GM12878 (cell line): ENCODE data around the gene NCKAP5. TPM values are rescaled to one million over a fixed set of nuclear protein-coding genes. Genes with fewer than 3 reads are reported as not detected.

ENCODE experiments used
- ATAC-seq: fragments of 200-7000 bp; cut with Tn5 transposase; 3 replicates; pipeline ENCODE4 v1.9.1; 2020; ENCODE audit warnings: mild to moderate bottlenecking, moderate library complexity
- BruUV-seq: library from RNA; stranded (reverse); fragments of 400-500 nt; replicated peaks from 2 replicates; lab custom pipeline; 2021; lab: Mats Ljungman, UMichigan
- CTCF ChIA-PET: fragments of 300-600 bp; sonication (Branson Sonifier 250); formaldehyde crosslinking; extraction: SDS; loops from one replicate; lab custom pipeline; 2021; ENCODE audit warnings: inconsistent platforms; lab: Yijun Ruan, JAX
- POLR2A ChIA-PET: fragments of 350-600 bp; formaldehyde crosslinking; extraction: SDS; loops from one replicate; lab custom pipeline; 2021; ENCODE audit warnings: inconsistent platforms; lab: Charles Lee
- RAD21 ChIA-PET: fragments of 300-600 bp; sonication (Branson Sonifier 250); formaldehyde crosslinking; loops from one replicate; lab custom pipeline; 2023; ENCODE audit warnings: antibody characterized with exemption; ENCODE audit not compliant: unreplicated experiment; lab: Charles Lee
- SMC1A ChIA-PET: fragments of 300-600 bp; sonication (Branson Sonifier 250); formaldehyde crosslinking; loops from one replicate; lab custom pipeline; 2023; ENCODE audit not compliant: unreplicated experiment, uncharacterized antibody; lab: Charles Lee
- DNase-seq: peaks from one replicate; pipeline ENCODE4 v3.0.0-alpha.2; 2011; ENCODE audit warnings: low read depth, low spot score
- FAIRE-seq: peaks from 3 replicates; lab custom pipeline; 2011; peaks lifted over from hg19 to GRCh38; lab: Jason Lieb, UNC
- H2AFZ ChIP-seq: 2 replicates; pipeline ENCODE4 v1.6.0; 2011; ENCODE audit warnings: low read depth, low read length, control low read depth; ENCODE audit not compliant: control insufficient read depth
- H3K27ac ChIP-seq: 2 replicates; pipeline ENCODE4 v1.5.1; 2011; ENCODE audit warnings: control low read depth; ENCODE audit not compliant: control insufficient read depth, insufficient read depth
- H3K27me3 ChIP-seq, 2 experiments: replicated peaks in 1 of 2; 2 replicates each; pipeline versions ENCODE4 v1.6.0 to v1.6.1; 2011; ENCODE audit warnings: low read length in 1 of 2; ENCODE audit not compliant: control insufficient read depth in 2 of 2, insufficient read depth in 2 of 2
- H3K36me3 ChIP-seq, 2 experiments: 2 replicates each; pipeline ENCODE4 v1.5.1; 2011; ENCODE audit warnings: low read length in 1 of 2; ENCODE audit not compliant: control insufficient read depth in 2 of 2, insufficient read depth in 2 of 2
- H3K4me1 ChIP-seq: 2 replicates; pipeline ENCODE4 v1.6.1; 2011; ENCODE audit warnings: mild to moderate bottlenecking, low read length, moderate library complexity, mixed read lengths; ENCODE audit not compliant: control insufficient read depth, insufficient read depth
- H3K4me2 ChIP-seq: 2 replicates; pipeline ENCODE4 v1.6.0; 2011; ENCODE audit warnings: control low read depth; ENCODE audit not compliant: control insufficient read depth, insufficient read depth
- H3K4me3 ChIP-seq: fragments of 200-600 bp; sonication (generic); 2 replicates; pipeline ENCODE4 v1.5.1; 2016
- H3K79me2 ChIP-seq: 2 replicates; pipeline ENCODE4 v1.6.0; 2011; ENCODE audit warnings: low read length; ENCODE audit not compliant: control insufficient read depth, insufficient read depth
- H3K9ac ChIP-seq: 2 replicates; pipeline ENCODE4 v1.8.0; 2011; ENCODE audit warnings: low read length, control low read depth, mixed read lengths; ENCODE audit not compliant: control insufficient read depth, insufficient read depth
- H3K9me3 ChIP-seq: replicated peaks from 3 replicates; pipeline ENCODE4 v1.5.1; 2011; ENCODE audit warnings: mild to moderate bottlenecking, low read length; ENCODE audit not compliant: control insufficient read depth, insufficient read depth
- H4K20me1 ChIP-seq: 2 replicates; pipeline ENCODE4 v1.6.0; 2011; ENCODE audit not compliant: control insufficient read depth, insufficient read depth
- CEBPB ChIP-seq, 2 experiments: fragments of 150-350 bp in 1 of 2; IDR thresholded peaks; 2 replicates each; pipeline ENCODE4 v1.6.1; 2012 to 2014; ENCODE audit warnings: low read depth in 2 of 2, low read length in 2 of 2, borderline replicate concordance in 1 of 2, inconsistent platforms in 1 of 2
- ESRRA ChIP-seq: IDR thresholded peaks from 2 replicates; pipeline ENCODE4 v1.6.1; 2012; ENCODE audit warnings: mild to moderate bottlenecking, low read length, improper control_type of control experiment
- JUNB ChIP-seq: IDR thresholded peaks from 2 replicates; pipeline ENCODE4 v1.6.1; 2016; ENCODE audit warnings: antibody characterized with exemption, mild to moderate bottlenecking
- MEF2A ChIP-seq: IDR thresholded peaks from 2 replicates; pipeline ENCODE4 v1.6.1; 2011; ENCODE audit warnings: low read depth, mild to moderate bottlenecking, low read length, moderate library complexity; ENCODE audit not compliant: insufficient read depth
- MTA2 ChIP-seq: fragments of 450-650 bp; IDR thresholded peaks from 2 replicates; pipeline ENCODE4 v1.6.1; 2016; ENCODE audit warnings: low read depth, mild to moderate bottlenecking, moderate library complexity
- MXI1 ChIP-seq: fragments of 150-350 bp; IDR thresholded peaks from 2 replicates; pipeline ENCODE4 v1.6.1; 2011; ENCODE audit warnings: low read depth, mild to moderate bottlenecking, inconsistent platforms, low read length, improper control_type of control experiment
- PRDM15 ChIP-seq: fragments of 450-650 bp; formaldehyde crosslinking; IDR thresholded peaks from 2 replicates; pipeline ENCODE4 v1.4.0; 2020; ENCODE audit warnings: mild to moderate bottlenecking, moderate library complexity
- ZBTB11 ChIP-seq: fragments of 450-650 bp; formaldehyde crosslinking; IDR thresholded peaks from 2 replicates; pipeline ENCODE4 v1.5.0; 2022; ENCODE audit warnings: mild to moderate bottlenecking, missing genetic modification characterization
- ZBTB33 ChIP-seq: fragments of 450-650 bp; IDR thresholded peaks from 2 replicates; pipeline ENCODE4 v1.6.1; 2017; ENCODE audit warnings: mild to moderate bottlenecking
- in situ Hi-C: fragments of 300-500 bp; cut with MboI; formaldehyde crosslinking; loops from 9 replicates; pipeline ENCODE4 v1.14.3; 2018; ENCODE audit warnings: mixed read lengths
- intact Hi-C: fragments of 100-400 bp; cut with micrococcal nuclease; formaldehyde crosslinking; loops from one replicate; pipeline ENCODE4 v1.14.2; 2022; ENCODE audit not compliant: unreplicated experiment
- polyA plus RNA-seq, 11 experiments: library from polyadenylated mRNA; depleted of rRNA in 4 of 11; unstranded in 6 of 11; stranded (reverse) in 5 of 11; fragments of >200 nt; fragmentation: Nextera tagmentation in 4 of 11; fragmentation: Illumina TruSeq in 1 of 11; extraction: Ambion mirVana in 4 of 11; extraction: Trizol in 1 of 11; gene quantifications; 1 replicate in 1 of 11; 2 replicates in 10 of 11; pipeline versions ENCODE4 v1.2.1 to v1.2.3, GENCODE V29; 2011 to 2016; ENCODE audit warnings: inconsistent platforms in 2 of 11, missing spikeins in 2 of 11, low read depth in 1 of 11
- total RNA-seq, 4 experiments: library from RNA; depleted of rRNA in 3 of 4; stranded (reverse); fragments of >200 nt in 3 of 4; fragmentation: Illumina TruSeq in 1 of 4; extraction: Trizol in 1 of 4; gene quantifications; 2 replicates each; pipeline versions ENCODE4 v1.2.1 to v1.2.3, GENCODE V29; 2013 to 2021

Gene NCKAP5
- total and polyA plus RNA-seq, 10 of the 15 experiments (the other 5 are each of a cell fraction or from before 2014, with no cell fraction given) = 0.06 to 0.44 (median 0.16) TPM

GRCh38 chr2:132965460-132965859 is 602.8 kb downstream of the NCKAP5 start:
- Histone ChIP-seq H3K79me2 (no peaks in the 10 kb centered on the region), H3K9ac (no peak overlapping the region), H2AFZ (no peak overlapping the region), H3K27me3 (no peaks in the 10 kb centered on the region), H4K20me1 (no peaks in the 10 kb centered on the region), H3K4me2 (no peak overlapping the region), H3K4me1 (no peaks in the 10 kb centered on the region), H3K4me3 (no peak overlapping the region), H3K9me3 (no peaks in the 10 kb centered on the region), H3K27ac (no peak overlapping the region), H3K36me3 (no peaks in the 10 kb centered on the region)
- in situ Hi-C loops = no loop called here
- TF ChIP-seq JUNB = no peak
- no peak for TF ChIP-seq ESRRA
- TF ChIP-seq MEF2A = no peak
- TF ChIP-seq CEBPB (IDR thresholded peaks at IDR 0.05; ENCODE audit: borderline replicate concordance in 1 of 2, low read depth in 2 of 2, low read length in 2 of 2) = no peak
- no peak for TF ChIP-seq ZBTB33
- TF ChIP-seq PRDM15 = no peak
- no peak for TF ChIP-seq MTA2
- no peak for TF ChIP-seq ZBTB11 (CRISPR knock-in tag)
- no peak for TF ChIP-seq MXI1
- CTCF ChIA-PET = interaction anchor here (1.7 kb wide), 1 partner anchor 10 kb away, joined by 7 read pairs; no protein-coding TSS in a partner anchor
- no TSS peak for BruUV-seq
- FAIRE-seq (no peak), ATAC-seq (no peak), DNase-seq (no peak)
- RAD21 ChIA-PET = no interaction called here
- POLR2A ChIA-PET = interaction anchor here (1.8 kb wide), 1 partner anchor 10 kb away, joined by 5 read pairs; no protein-coding TSS in a partner anchor
- intact Hi-C loops = no loop called here
- SMC1A ChIA-PET = interaction anchor here (1.3 to 6.5 kb wide), 7 partner anchors 10 to 118 kb away, joined by 3 to 36 read pairs (median 5); no protein-coding TSS in a partner anchor
